CD4-positive, alpha-beta T cell treated with Interleukin-17A for 1 hour (primary cell): ENCODE results near the gene ARID1A.
"Not testable (repeated sequence)": the region's sequence is repeated elsewhere in the genome, so short reads cannot be mapped to it uniquely, and the experiment has no call there.

Experiments
- DNase-seq: peaks from one replicate; pipeline ENCODE4 v3.0.0-alpha.2; 2020

Gene ARID1A

GRCh38 chr1:26697978-26698849 lies 2.4 kb downstream of the ARID1A start:
- peak; percentile 86 for DNase-seq

- no peak for DNase-seq
Measured at GRCh38 chr1:26700711-26701110, 4.9 kb downstream of the ARID1A start.

GRCh38 chr1:26701266-26701994 lies 5.6 kb downstream of the ARID1A start:
- no peak for DNase-seq

GRCh38 chr1:26701995-26702679 lies 6.3 kb downstream of the ARID1A start:
- no peak for DNase-seq

- no peak for DNase-seq
Measured at GRCh38 chr1:26702680-26703038, 6.8 kb downstream of the ARID1A start.

- DNase-seq = no peak
Measured at GRCh38 chr1:26703478-26703877, 7.7 kb downstream of the ARID1A start.

GRCh38 chr1:26704629-26705028 lies 8.8 kb downstream of the ARID1A start:
- no peak for DNase-seq

GRCh38 chr1:26705227-26705626 lies 9.4 kb downstream of the ARID1A start:
- DNase-seq = not testable (repeated sequence)

GRCh38 chr1:26705788-26706311 lies 10.0 kb downstream of the ARID1A start:
- no peak for DNase-seq

GRCh38 chr1:26706315-26706714 lies 10.5 kb downstream of the ARID1A start:
- DNase-seq = no peak

GRCh38 chr1:26710811-26711210 lies 15.0 kb downstream of the ARID1A start:
- no peak for DNase-seq

- DNase-seq = no peak
Measured at GRCh38 chr1:26711777-26712176, 16.0 kb downstream of the ARID1A start.

GRCh38 chr1:26717017-26717491 lies 21.2 kb downstream of the ARID1A start:
- DNase-seq = no peak

- DNase-seq = no peak
Measured at GRCh38 chr1:26719205-26719604, 23.4 kb downstream of the ARID1A start.

GRCh38 chr1:26721669-26722355 lies 26.0 kb downstream of the ARID1A start:
- peak; percentile 46 for DNase-seq

- DNase-seq = peak; percentile 59
Measured at GRCh38 chr1:26723013-26723991, 27.5 kb downstream of the ARID1A start.

GRCh38 chr1:26724118-26724517 lies 28.3 kb downstream of the ARID1A start:
- no peak for DNase-seq

- no peak for DNase-seq
Measured at GRCh38 chr1:26724926-26725325, 29.1 kb downstream of the ARID1A start.

GRCh38 chr1:26725904-26726303 lies 30.1 kb downstream of the ARID1A start:
- not testable (repeated sequence) for DNase-seq

GRCh38 chr1:26726784-26727183 lies 31.0 kb downstream of the ARID1A start:
- DNase-seq = no peak

- no peak for DNase-seq
Measured at GRCh38 chr1:26727476-26727875, 31.7 kb downstream of the ARID1A start.
